Caco-2 (cell line): ENCODE results near the gene ACTN1. TPM values are rescaled to one million over a fixed set of nuclear protein-coding genes. Genes with fewer than 3 reads are reported as not detected.
"Not testable (repeated sequence)": the region's sequence is repeated elsewhere in the genome, so short reads cannot be mapped to it uniquely, and the experiment has no call there.

ENCODE experiments used
- BruUV-seq: library from RNA; stranded (reverse); fragments of 400-500 nt; replicated peaks from 2 replicates; lab custom pipeline; 2021; lab: Mats Ljungman, UMichigan
- CTCF ChIA-PET: fragments of 300-600 bp; sonication (Branson Sonifier 250); formaldehyde crosslinking; loops from one replicate; lab custom pipeline; 2022; ENCODE audit warnings: antibody characterized with exemption; lab: Charles Lee
- POLR2A ChIA-PET: fragments of 300-600 bp; sonication (Branson Sonifier 250); formaldehyde crosslinking; loops from one replicate; lab custom pipeline; 2022; ENCODE audit warnings: antibody characterized with exemption; lab: Charles Lee
- DNase-seq, 2 experiments: peaks; one replicate each; pipeline versions ENCODE4 v3.0.0 to v3.0.0-alpha.2; 2020 to 2022
- H3K27me3 ChIP-seq: replicated peaks from 2 replicates; pipeline ENCODE4 v1.6.0; 2011; ENCODE audit warnings: low read length; ENCODE audit not compliant: control insufficient read depth, insufficient read depth
- H3K36me3 ChIP-seq: 2 replicates; pipeline ENCODE4 v1.5.1; 2011; ENCODE audit warnings: low read length; ENCODE audit not compliant: control insufficient read depth, insufficient read depth
- H3K4me1 ChIP-seq: fragments of 250-450 bp; sonication (Bioruptor Pico); 2 replicates; pipeline ENCODE4 v1.5.1; 2020; ENCODE audit warnings: mild to moderate bottlenecking
- H3K4me3 ChIP-seq: 2 replicates; pipeline ENCODE4 v1.5.1; 2011; ENCODE audit warnings: low read depth, mild to moderate bottlenecking, control low read depth, low read length
- H3K9me3 ChIP-seq: fragments of 250-450 bp; sonication (Bioruptor Pico); 2 replicates; pipeline ENCODE4 v1.5.1; 2020; ENCODE audit warnings: mild to moderate bottlenecking, moderate library complexity
- H3K27ac Mint-ChIP-seq: one replicate; pipeline ENCODE4 v1.8.0; 2022; ENCODE audit warnings: mixed read lengths; ENCODE audit not compliant: unreplicated experiment
- H3K27me3 Mint-ChIP-seq: one replicate; pipeline ENCODE4 v1.8.0; 2022; ENCODE audit warnings: mixed read lengths; ENCODE audit not compliant: insufficient read depth, unreplicated experiment
- H3K36me3 Mint-ChIP-seq: one replicate; pipeline ENCODE4 v1.8.0; 2022; ENCODE audit warnings: mild to moderate bottlenecking, mixed read lengths; ENCODE audit not compliant: insufficient read depth, unreplicated experiment
- H3K4me1 Mint-ChIP-seq: one replicate; pipeline ENCODE4 v1.8.0; 2022; ENCODE audit warnings: low read depth, mixed read lengths; ENCODE audit not compliant: unreplicated experiment
- H3K4me3 Mint-ChIP-seq: one replicate; pipeline ENCODE4 v1.8.0; 2022; ENCODE audit warnings: mild to moderate bottlenecking, moderate library complexity, mixed read lengths; ENCODE audit not compliant: unreplicated experiment
- H3K9me3 Mint-ChIP-seq: one replicate; pipeline ENCODE4 v1.8.0; 2022; ENCODE audit warnings: mixed read lengths; ENCODE audit not compliant: unreplicated experiment
- intact Hi-C: fragments of 100-400 bp; cut with micrococcal nuclease; formaldehyde crosslinking; loops from one replicate; pipeline ENCODE4 v1.10.0; 2022; ENCODE audit not compliant: unreplicated experiment
- total RNA-seq: library from RNA; stranded (reverse); gene quantifications from 2 replicates; pipeline ENCODE4 v1.2.3, GENCODE V29; 2022
- TF ChIP-seq, protein P1 (sequence below), 2 experiments: fragments of 200-600 bp in 1 of 2; IDR thresholded peaks; 1 replicate in 1 of 2; 2 replicates in 1 of 2; pipeline versions ENCODE4 v1.5.1 to v1.8.0; 2011 to 2022; ENCODE audit warnings: antibody characterized with exemption in 1 of 2, control low read depth in 1 of 2, inconsistent platforms in 1 of 2, low read depth in 1 of 2, low read length in 1 of 2, mild to moderate bottlenecking in 1 of 2, moderate library complexity in 1 of 2; ENCODE audit not compliant: insufficient read depth in 1 of 2, severe bottlenecking in 1 of 2, unreplicated experiment in 1 of 2

ACTN1 gene
- total RNA-seq, 1 experiment from 2014 or later, result 170 TPM

GRCh38 chr14:68849416-68849815, 129.7 kb downstream of the ACTN1 start:
- no peak for DNase-seq
- H3K4me3 ChIP-seq, result no peak overlapping the region
- Mint-ChIP-seq H3K36me3 (no peaks in the 10 kb centered on the region), H3K27me3 (no peaks in the 10 kb centered on the region), H3K27ac (no peak overlapping the region), H3K4me1 (peaks cover 4% of the 10 kb centered on the region), H3K9me3 (no peaks in the 10 kb centered on the region), H3K4me3 (no peak overlapping the region)
- ChIA-PET CTCF (no interaction called here), POLR2A (interaction anchor here (0.6 kb wide), 1 partner anchor 90 kb away, joined by 12 read pairs; no protein-coding TSS in a partner anchor)
- TF ChIP-seq, protein P1, sequence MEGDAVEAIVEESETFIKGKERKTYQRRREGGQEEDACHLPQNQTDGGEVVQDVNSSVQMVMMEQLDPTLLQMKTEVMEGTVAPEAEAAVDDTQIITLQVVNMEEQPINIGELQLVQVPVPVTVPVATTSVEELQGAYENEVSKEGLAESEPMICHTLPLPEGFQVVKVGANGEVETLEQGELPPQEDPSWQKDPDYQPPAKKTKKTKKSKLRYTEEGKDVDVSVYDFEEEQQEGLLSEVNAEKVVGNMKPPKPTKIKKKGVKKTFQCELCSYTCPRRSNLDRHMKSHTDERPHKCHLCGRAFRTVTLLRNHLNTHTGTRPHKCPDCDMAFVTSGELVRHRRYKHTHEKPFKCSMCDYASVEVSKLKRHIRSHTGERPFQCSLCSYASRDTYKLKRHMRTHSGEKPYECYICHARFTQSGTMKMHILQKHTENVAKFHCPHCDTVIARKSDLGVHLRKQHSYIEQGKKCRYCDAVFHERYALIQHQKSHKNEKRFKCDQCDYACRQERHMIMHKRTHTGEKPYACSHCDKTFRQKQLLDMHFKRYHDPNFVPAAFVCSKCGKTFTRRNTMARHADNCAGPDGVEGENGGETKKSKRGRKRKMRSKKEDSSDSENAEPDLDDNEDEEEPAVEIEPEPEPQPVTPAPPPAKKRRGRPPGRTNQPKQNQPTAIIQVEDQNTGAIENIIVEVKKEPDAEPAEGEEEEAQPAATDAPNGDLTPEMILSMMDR (IDR thresholded peaks at IDR 0.05; ENCODE audit: insufficient read depth in 1 of 2, low read depth in 1 of 2, low read length in 1 of 2, severe bottlenecking in 1 of 2, unreplicated experiment in 1 of 2), result no peak
- no peaks in the 10 kb centered on the region for H3K36me3 ChIP-seq
- H3K27me3 ChIP-seq, result no peaks in the 10 kb centered on the region
- BruUV-seq, result no TSS peak
- H3K9me3 ChIP-seq, result no peaks in the 10 kb centered on the region; the same call in 1 of the 2 replicates
- intact Hi-C loops, result no loop called here
- no peaks in the 10 kb centered on the region for H3K4me1 ChIP-seq

DNA sequence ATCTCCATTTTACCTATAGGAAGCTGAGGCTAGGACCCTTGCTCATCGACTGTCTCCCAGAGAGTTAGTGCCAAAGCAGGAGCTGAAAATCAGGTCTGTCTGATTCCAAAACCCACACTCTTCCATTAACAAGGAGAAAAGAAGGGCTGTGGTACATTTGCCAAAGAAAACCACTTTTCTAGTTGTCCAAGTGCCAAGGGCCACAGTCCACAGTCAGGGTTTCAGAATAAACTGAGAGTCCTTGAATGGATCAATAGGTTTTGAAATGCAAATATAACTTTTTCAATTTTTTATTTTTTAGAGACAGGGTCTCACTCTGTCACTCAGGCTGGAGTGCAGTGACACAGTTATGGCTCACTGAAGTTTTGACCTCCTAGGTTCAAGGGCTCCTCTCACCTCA, 130.8 kb downstream of the ACTN1 start:
- no peaks in the 10 kb centered on the region for H3K9me3 Mint-ChIP-seq
- DNase-seq, result no peak
- H3K27me3 Mint-ChIP-seq, result no peaks in the 10 kb centered on the region
- H3K27me3 ChIP-seq, result no peaks in the 10 kb centered on the region
- no peaks in the 10 kb centered on the region for H3K36me3 ChIP-seq
- H3K4me3 ChIP-seq, result no peak overlapping the region
- H3K9me3 ChIP-seq, result no peaks in the 10 kb centered on the region; the same call in 1 of the 2 replicates
- intact Hi-C loops, result no loop called here
- H3K36me3 Mint-ChIP-seq, result no peaks in the 10 kb centered on the region
- no peaks in the 10 kb centered on the region for H3K4me1 ChIP-seq
- peaks cover 14% of the 10 kb centered on the region for H3K4me1 Mint-ChIP-seq
- no TSS peak for BruUV-seq
- H3K4me3 Mint-ChIP-seq, result no peak overlapping the region
- TF ChIP-seq, protein P1 (IDR thresholded peaks at IDR 0.05; ENCODE audit: insufficient read depth in 1 of 2, low read depth in 1 of 2, low read length in 1 of 2, severe bottlenecking in 1 of 2, unreplicated experiment in 1 of 2), result no peak
- ChIA-PET CTCF (no interaction called here), POLR2A (no interaction called here)
- no peak overlapping the region for H3K27ac Mint-ChIP-seq

DNA sequence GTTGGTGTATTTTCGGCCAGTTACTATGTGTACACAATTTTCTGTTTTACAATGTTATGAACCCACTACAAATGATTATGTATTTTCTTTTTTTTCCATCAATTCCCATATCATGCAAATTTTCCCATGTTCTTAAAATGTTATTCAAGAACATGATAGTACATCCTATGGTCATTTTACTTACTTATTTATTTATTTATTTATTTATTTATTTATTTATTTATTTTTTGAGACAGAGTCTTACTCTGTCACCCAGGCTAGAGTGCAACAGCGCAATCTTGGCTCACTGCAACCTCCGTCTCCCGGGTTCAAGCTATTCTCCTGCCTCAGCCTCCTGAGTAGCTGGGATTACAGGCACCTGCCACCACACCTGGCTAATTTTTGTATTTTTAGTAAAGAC, 131.5 kb downstream of the ACTN1 start:
- H3K4me3 Mint-ChIP-seq, H3K9me3 ChIP-seq, CTCF ChIA-PET, H3K27me3 Mint-ChIP-seq, H3K36me3 ChIP-seq, H3K27ac Mint-ChIP-seq, intact Hi-C loops, H3K9me3 Mint-ChIP-seq, H3K4me3 ChIP-seq, POLR2A ChIA-PET, H3K4me1 ChIP-seq, DNase-seq, H3K27me3 ChIP-seq, BruUV-seq, H3K36me3 Mint-ChIP-seq: not testable (repeated sequence)
- H3K4me1 Mint-ChIP-seq, result peaks cover 15% of the 10 kb centered on the region

GRCh38 chr14:68846466-68846865, 132.6 kb downstream of the ACTN1 start:
- H3K27me3 Mint-ChIP-seq, result no peaks in the 10 kb centered on the region
- peaks cover 15% of the 10 kb centered on the region for H3K4me1 Mint-ChIP-seq
- ChIA-PET POLR2A (no interaction called here), CTCF (no interaction called here)
- Histone ChIP-seq H3K27me3 (no peaks in the 10 kb centered on the region), H3K4me1 (no peaks in the 10 kb centered on the region), H3K9me3 (no peaks in the 10 kb centered on the region), H3K4me3 (no peak overlapping the region), H3K36me3 (no peaks in the 10 kb centered on the region)
- BruUV-seq, result no TSS peak
- no peaks in the 10 kb centered on the region for H3K36me3 Mint-ChIP-seq
- TF ChIP-seq, protein P1 (IDR thresholded peaks at IDR 0.05; ENCODE audit: insufficient read depth in 1 of 2, low read depth in 1 of 2, low read length in 1 of 2, severe bottlenecking in 1 of 2, unreplicated experiment in 1 of 2), result no peak
- DNase-seq, result no peak
- H3K27ac Mint-ChIP-seq, result no peak overlapping the region
- intact Hi-C loops, result no loop called here
- H3K9me3 Mint-ChIP-seq, result no peaks in the 10 kb centered on the region
- no peak overlapping the region for H3K4me3 Mint-ChIP-seq
